GM12892 (cell line): ENCODE measurements around the gene FAM76A.

Experiments
- POLR2A ChIP-seq: IDR thresholded peaks from 2 replicates; pipeline ENCODE4 v1.6.1; 2011; ENCODE audit warnings: low read depth, low read length, control low read depth
- POLR2AphosphoS5 ChIP-seq: IDR thresholded peaks from 2 replicates; pipeline ENCODE4 v1.6.1; 2011; ENCODE audit warnings: low read depth, low read length, control low read depth

- TF ChIP-seq POLR2A (peak; percentile 16; the same call in 1 of the 2 replicates), POLR2AphosphoS5 (peak; percentile 32; the same call in 1 of the 2 replicates)
Measured at GRCh38 chr1:27772036-27772931, 46.5 kb downstream of the FAM76A start.
